Body of pancreas (tissue), 4 donors: ENCODE measurements around the gene SLC6A19. TPM values are rescaled to one million over a fixed set of nuclear protein-coding genes. Genes with fewer than 3 reads are reported as not detected.

Experiments
- ATAC-seq: fragments of 150-250 bp; one replicate; pipeline ENCODE4 v1.9.1; 2016
- DNase-seq, 4 donors: peaks; one replicate each; pipeline ENCODE4 v3.0.0-alpha.2; 2019
- H3K27ac ChIP-seq, 4 donors: fragments of 200-600 bp; sonication (generic); 1 replicate in 3 of 4; 2 replicates in 1 of 4; pipeline versions ENCODE4 v1.5.1 to v1.6.1; 2016 to 2019; ENCODE audit warnings: mild to moderate bottlenecking in 1 of 4, mixed read lengths in 1 of 4, moderate library complexity in 1 of 4
- H3K27me3 ChIP-seq, 2 donors: fragments of 200-600 bp; sonication (generic); one replicate each; pipeline ENCODE4 v1.6.0; 2016; ENCODE audit warnings: mild to moderate bottlenecking in 1 of 2
- H3K36me3 ChIP-seq, 2 donors: fragments of 200-600 bp; sonication (generic); replicated peaks in 1 of 2; 2 replicates each; pipeline ENCODE4 v1.5.1; 2016; ENCODE audit warnings: low read depth in 2 of 2; ENCODE audit not compliant: insufficient read depth in 1 of 2
- H3K4me1 ChIP-seq: fragments of 200-600 bp; sonication (generic); one replicate; pipeline ENCODE4 v1.6.0; 2016
- H3K4me3 ChIP-seq, 2 donors: fragments of 200-600 bp; sonication (generic); 1 replicate in 1 of 2; 2 replicates in 1 of 2; pipeline ENCODE4 v1.5.1; 2016 to 2019
- H3K9me3 ChIP-seq, 3 donors: fragments of 200-600 bp; sonication (generic); 1 replicate in 2 of 3; 2 replicates in 1 of 3; pipeline ENCODE4 v1.5.1; 2016
- POLR2A ChIP-seq, 3 donors: fragments of 450-650 bp; IDR thresholded peaks; one replicate each; pipeline ENCODE4 v1.6.1; 2016; ENCODE audit warnings: antibody characterized with exemption in 3 of 3, mild to moderate bottlenecking in 2 of 3
- WGBS, 2 donors: methylation state at CpG; one replicate each; pipeline ENCODE4 v1.1.5; 2017; 5-methylcytosine and 5-hydroxymethylcytosine counted together
- intact Hi-C: fragments of 100-400 bp; cut with DNase I; formaldehyde crosslinking; loops from one replicate; pipeline ENCODE4 v1.15.1; 2023
- total RNA-seq, 2 donors: library from RNA; depleted of rRNA; stranded (reverse); fragments of >200 nt; gene quantifications; one replicate each; pipeline ENCODE4 v1.1.0, GENCODE V29; 2016
- TF ChIP-seq, protein P1 (sequence below), 7 experiments: fragments of 450-650 bp in 4 of 7; fragments of 200-600 bp in 3 of 7; sonication (generic) in 3 of 7; IDR thresholded peaks; one replicate each; pipeline ENCODE4 v1.5.1; 2016 to 2019; ENCODE audit warnings: antibody characterized with exemption in 7 of 7

The SLC6A19 gene
- total RNA-seq, 2 donors from 2014 or later: 0.66 to 1.3 TPM

- Histone ChIP-seq H3K4me1 (no peaks in the 10 kb centered on the region), H3K9me3 (no peaks in the 10 kb centered on the region), H3K27ac (no peak overlapping the region), H3K27me3 (no peaks in the 10 kb centered on the region), H3K36me3 (no peaks in the 10 kb centered on the region), H3K4me3 (no peak overlapping the region)
- 78 to 82% methylated on average over 11 of the region's 11 CpGs for WGBS, 2 donors
- TF ChIP-seq, protein P1, sequence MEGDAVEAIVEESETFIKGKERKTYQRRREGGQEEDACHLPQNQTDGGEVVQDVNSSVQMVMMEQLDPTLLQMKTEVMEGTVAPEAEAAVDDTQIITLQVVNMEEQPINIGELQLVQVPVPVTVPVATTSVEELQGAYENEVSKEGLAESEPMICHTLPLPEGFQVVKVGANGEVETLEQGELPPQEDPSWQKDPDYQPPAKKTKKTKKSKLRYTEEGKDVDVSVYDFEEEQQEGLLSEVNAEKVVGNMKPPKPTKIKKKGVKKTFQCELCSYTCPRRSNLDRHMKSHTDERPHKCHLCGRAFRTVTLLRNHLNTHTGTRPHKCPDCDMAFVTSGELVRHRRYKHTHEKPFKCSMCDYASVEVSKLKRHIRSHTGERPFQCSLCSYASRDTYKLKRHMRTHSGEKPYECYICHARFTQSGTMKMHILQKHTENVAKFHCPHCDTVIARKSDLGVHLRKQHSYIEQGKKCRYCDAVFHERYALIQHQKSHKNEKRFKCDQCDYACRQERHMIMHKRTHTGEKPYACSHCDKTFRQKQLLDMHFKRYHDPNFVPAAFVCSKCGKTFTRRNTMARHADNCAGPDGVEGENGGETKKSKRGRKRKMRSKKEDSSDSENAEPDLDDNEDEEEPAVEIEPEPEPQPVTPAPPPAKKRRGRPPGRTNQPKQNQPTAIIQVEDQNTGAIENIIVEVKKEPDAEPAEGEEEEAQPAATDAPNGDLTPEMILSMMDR (IDR thresholded peaks at IDR 0.05): no peak
- TF ChIP-seq POLR2A (IDR thresholded peaks at IDR 0.05): no peak
- DNase-seq (no peak), ATAC-seq (no peak)
- intact Hi-C loops: no loop called here
Measured at GRCh38 chr5:1219768-1220100, 18.3 kb downstream of the SLC6A19 start.

DNA sequence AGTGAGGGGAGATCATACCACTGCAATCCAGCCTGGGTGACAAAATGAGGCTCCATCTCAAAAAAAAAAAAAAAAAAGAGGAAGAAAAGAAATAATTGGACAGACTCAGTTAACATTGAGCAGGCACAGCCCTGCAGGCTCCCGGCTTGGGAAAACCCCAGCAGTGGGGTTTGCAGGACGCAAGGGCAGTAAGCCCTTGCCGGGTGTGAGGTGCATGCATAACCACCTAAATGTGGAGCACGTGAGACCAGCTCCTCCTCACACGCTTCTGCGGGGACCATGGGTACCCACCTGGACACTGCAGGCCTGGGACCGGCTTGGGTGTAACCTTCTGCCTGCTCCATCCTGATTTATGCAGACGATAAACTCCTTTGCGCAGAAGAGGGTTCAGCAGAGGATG is 19.0 kb downstream of the SLC6A19 start:
- Histone ChIP-seq H3K27ac (no peak overlapping the region), H3K4me1 (no peaks in the 10 kb centered on the region), H3K4me3 (no peak overlapping the region), H3K27me3 (no peaks in the 10 kb centered on the region), H3K36me3 (no peaks in the 10 kb centered on the region), H3K9me3 (no peaks in the 10 kb centered on the region)
- ATAC-seq (no peak), DNase-seq (no peak)
- WGBS, 2 donors: 75 to 92% methylated on average over 3 to 9 of the region's 9 CpGs
- TF ChIP-seq, protein P1 (IDR thresholded peaks at IDR 0.05): no peak
- TF ChIP-seq POLR2A (IDR thresholded peaks at IDR 0.05): no peak
- intact Hi-C loops: no loop called here

DNA sequence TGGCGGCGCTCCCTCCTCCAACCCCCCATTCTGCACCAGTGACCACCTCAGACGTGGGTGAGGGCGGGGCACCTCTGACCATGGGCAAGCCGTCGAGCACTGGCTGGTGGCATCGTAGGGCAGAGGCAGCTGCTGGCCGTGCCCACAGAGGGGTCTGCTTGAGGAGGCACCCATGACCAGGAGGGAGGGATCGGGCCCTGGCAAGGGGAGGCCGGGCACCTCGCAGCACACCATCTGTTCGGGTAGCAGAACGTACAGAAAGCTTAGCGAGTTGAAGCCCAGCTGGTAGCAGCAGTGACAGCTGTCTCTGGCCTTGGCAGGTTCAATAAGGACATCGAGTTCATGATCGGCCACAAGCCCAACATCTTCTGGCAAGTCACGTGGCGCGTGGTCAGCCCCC is 19.4 kb downstream of the SLC6A19 start:
- Histone ChIP-seq H3K4me3 (no peak overlapping the region), H3K27me3 (no peaks in the 10 kb centered on the region), H3K4me1 (no peaks in the 10 kb centered on the region), H3K36me3 (no peaks in the 10 kb centered on the region), H3K27ac (no peak overlapping the region), H3K9me3 (no peaks in the 10 kb centered on the region)
- ATAC-seq (no peak), DNase-seq (no peak)
- no peak for TF ChIP-seq POLR2A (IDR thresholded peaks at IDR 0.05)
- TF ChIP-seq, protein P1 (IDR thresholded peaks at IDR 0.05): no peak
- intact Hi-C loops: no loop called here
- WGBS, 2 donors: 82% methylated on average over 18 of the region's 19 CpGs; no CpG with 5 or more reads in 1 of the 2 donors

DNA sequence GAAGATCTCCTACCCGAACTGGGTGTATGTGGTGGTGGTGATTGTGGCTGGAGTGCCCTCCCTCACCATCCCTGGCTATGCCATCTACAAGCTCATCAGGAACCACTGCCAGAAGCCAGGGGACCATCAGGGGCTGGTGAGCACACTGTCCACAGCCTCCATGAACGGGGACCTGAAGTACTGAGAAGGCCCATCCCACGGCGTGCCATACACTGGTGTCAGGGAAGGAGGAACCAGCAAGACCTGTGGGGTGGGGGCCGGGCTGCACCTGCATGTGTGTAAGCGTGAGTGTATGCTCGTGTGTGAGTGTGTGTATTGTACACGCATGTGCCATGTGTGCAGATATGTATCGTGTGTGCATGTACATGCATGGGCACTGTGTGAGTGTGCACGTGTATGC is 20.3 kb downstream of the SLC6A19 start:
- TF ChIP-seq, protein P1 (IDR thresholded peaks at IDR 0.05): no peak
- TF ChIP-seq POLR2A (IDR thresholded peaks at IDR 0.05): no peak
- Histone ChIP-seq H3K9me3 (no peaks in the 10 kb centered on the region), H3K27ac (no peak overlapping the region), H3K4me3 (no peak overlapping the region), H3K4me1 (no peaks in the 10 kb centered on the region), H3K36me3 (no peaks in the 10 kb centered on the region), H3K27me3 (no peaks in the 10 kb centered on the region)
- WGBS, 2 donors: 85 to 88% methylated on average over 8 to 10 of the region's 10 CpGs
- DNase-seq (no peak), ATAC-seq (no peak)
- intact Hi-C loops: no loop called here

DNA sequence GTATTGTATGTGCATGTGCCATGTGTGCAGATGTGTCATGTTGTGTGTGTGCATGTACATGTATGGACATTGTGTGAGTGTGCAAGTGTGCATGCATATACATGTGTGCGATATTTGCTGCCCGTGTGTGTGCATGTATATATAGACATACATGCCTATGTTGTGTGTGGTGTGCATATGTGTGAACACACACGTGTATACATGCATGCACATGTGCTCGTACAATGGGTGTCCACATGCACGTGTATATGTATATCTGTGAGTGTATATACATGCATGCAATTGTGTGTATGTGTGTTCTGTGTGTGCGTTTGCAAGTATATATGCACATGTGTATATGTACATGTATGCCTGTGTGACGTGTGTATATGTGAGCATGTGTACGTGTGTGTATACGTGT is 20.8 kb downstream of the SLC6A19 start:
- no peaks in the 10 kb centered on the region for H3K36me3 ChIP-seq
- no peaks in the 10 kb centered on the region for H3K9me3 ChIP-seq
- no peaks in the 10 kb centered on the region for H3K4me1 ChIP-seq
- TF ChIP-seq, protein P1 (IDR thresholded peaks at IDR 0.05): no peak
- no peak for TF ChIP-seq POLR2A (IDR thresholded peaks at IDR 0.05)
- H3K27ac ChIP-seq: no peak overlapping the region
- H3K4me3 ChIP-seq: no peak overlapping the region
- no peaks in the 10 kb centered on the region for H3K27me3 ChIP-seq
- intact Hi-C loops: no loop called here
- no peak for DNase-seq
- WGBS, 2 donors: 78 to 85% methylated on average over 9 of the region's 9 CpGs
- no peak for ATAC-seq
